Liver (tissue), 3 donors: ENCODE data around the gene ARHGAP8.

ENCODE experiments used
- MAX ChIP-seq: IDR thresholded peaks from 2 replicates; pipeline ENCODE4 v1.6.1; 2016; ENCODE audit warnings: antibody characterized with exemption
- SP1 ChIP-seq: IDR thresholded peaks from 2 replicates; pipeline ENCODE4 v1.6.1; 2018; ENCODE audit warnings: antibody characterized with exemption, mild to moderate bottlenecking
- YY1 ChIP-seq: IDR thresholded peaks from 2 replicates; pipeline ENCODE4 v1.6.1; 2016; ENCODE audit warnings: antibody characterized with exemption, mild to moderate bottlenecking
- TF ChIP-seq, protein P1 (sequence below): fragments of 150-350 bp; IDR thresholded peaks from 2 replicates; pipeline ENCODE4 v1.5.1; 2017; ENCODE audit warnings: improper control_type of control experiment, low read depth, low read length; ENCODE audit not compliant: missing input control
- donor health status: healthy.
- donor health status: healthy.

GRCh38 chr22:44711241-44711560 is 41.2 kb upstream of the ARHGAP8 start:
- TF ChIP-seq YY1 (no peak), MAX (no peak), SP1 (no peak)
- TF ChIP-seq, protein P1, sequence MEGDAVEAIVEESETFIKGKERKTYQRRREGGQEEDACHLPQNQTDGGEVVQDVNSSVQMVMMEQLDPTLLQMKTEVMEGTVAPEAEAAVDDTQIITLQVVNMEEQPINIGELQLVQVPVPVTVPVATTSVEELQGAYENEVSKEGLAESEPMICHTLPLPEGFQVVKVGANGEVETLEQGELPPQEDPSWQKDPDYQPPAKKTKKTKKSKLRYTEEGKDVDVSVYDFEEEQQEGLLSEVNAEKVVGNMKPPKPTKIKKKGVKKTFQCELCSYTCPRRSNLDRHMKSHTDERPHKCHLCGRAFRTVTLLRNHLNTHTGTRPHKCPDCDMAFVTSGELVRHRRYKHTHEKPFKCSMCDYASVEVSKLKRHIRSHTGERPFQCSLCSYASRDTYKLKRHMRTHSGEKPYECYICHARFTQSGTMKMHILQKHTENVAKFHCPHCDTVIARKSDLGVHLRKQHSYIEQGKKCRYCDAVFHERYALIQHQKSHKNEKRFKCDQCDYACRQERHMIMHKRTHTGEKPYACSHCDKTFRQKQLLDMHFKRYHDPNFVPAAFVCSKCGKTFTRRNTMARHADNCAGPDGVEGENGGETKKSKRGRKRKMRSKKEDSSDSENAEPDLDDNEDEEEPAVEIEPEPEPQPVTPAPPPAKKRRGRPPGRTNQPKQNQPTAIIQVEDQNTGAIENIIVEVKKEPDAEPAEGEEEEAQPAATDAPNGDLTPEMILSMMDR: no peak
